GM10266 (cell line): Measurements from ENCODE around the gene USP15.

Experiments used
- DNase-seq: peaks from one replicate; pipeline ENCODE4 v3.0.0; 2012; ENCODE audit errors: extremely low spot score
- CTCF ChIP-seq: IDR thresholded peaks from 2 replicates; pipeline ENCODE4 v1.5.1; 2012; ENCODE audit warnings: mild to moderate bottlenecking, low read depth; ENCODE audit not compliant: control insufficient read depth, insufficient read depth; ENCODE audit errors: missing control alignments

Gene USP15

GRCh38 chr12:62320054-62320453 is 59.9 kb downstream of the USP15 start:
- no peak for TF ChIP-seq CTCF

GRCh38 chr12:62323386-62323785 is 63.2 kb downstream of the USP15 start:
- DNase-seq = no peak

More at GRCh38 chr12:62320054-62320453, 59.9 kb downstream of the USP15 start:
- DNase-seq = no peak

GRCh38 chr12:62328296-62328921 is 68.2 kb downstream of the USP15 start:
- TF ChIP-seq CTCF = no peak
- DNase-seq = no peak

More at GRCh38 chr12:62323386-62323785, 63.2 kb downstream of the USP15 start:
- no peak for TF ChIP-seq CTCF

GRCh38 chr12:62331306-62331705 is 71.1 kb downstream of the USP15 start:
- no peak for DNase-seq
- no peak for TF ChIP-seq CTCF

- TF ChIP-seq CTCF = no peak
- no peak for DNase-seq
Measured at GRCh38 chr12:62332598-62332997, 72.4 kb downstream of the USP15 start.

GRCh38 chr12:62335057-62335456 is 74.9 kb downstream of the USP15 start:
- DNase-seq = no peak

More at GRCh38 chr12:62335057-62335456, 74.9 kb downstream of the USP15 start:
- no peak for TF ChIP-seq CTCF
